ENCODE measurements around the gene SYT1.

SYT1 gene

DNA sequence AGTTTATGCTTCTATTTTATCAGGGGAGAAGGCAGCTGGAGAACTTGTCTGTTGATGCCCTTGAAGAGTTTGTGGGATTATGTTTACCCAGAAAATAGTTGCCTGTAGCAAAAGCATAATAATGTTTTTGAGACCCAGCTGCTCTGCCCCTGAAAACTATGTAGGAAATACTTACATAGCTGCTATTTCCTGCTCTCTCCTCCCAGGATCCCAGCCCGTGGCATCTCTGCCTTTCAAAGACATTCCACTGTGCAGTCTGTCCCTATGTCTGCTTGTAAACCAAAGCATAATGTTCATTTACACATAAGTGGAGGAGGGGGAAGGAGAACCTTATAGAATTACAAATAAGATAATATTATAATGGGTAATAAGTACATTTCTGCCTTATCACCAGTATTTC is 198.7 kb downstream of the SYT1 start:
- DNase-seq = no peak

DNA sequence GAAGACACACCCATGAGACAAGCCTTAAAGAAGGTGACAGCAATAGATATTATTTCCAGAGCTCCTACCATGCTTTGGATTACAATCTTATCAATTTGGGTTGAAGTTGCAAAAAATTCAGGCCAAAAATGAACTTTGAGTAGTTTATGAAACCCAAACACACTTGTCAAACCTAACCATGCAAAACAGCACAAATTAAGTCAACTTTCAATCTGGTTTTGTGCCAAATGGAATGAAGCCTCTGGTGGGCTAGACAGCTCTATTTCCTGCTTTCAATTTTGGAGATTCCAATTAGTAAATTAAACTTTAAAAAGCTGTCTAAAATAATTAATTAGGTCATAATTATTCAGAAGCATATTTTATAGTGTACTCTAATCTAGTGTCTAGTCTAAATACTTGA is 203.4 kb downstream of the SYT1 start:
- no peak for DNase-seq

DNA sequence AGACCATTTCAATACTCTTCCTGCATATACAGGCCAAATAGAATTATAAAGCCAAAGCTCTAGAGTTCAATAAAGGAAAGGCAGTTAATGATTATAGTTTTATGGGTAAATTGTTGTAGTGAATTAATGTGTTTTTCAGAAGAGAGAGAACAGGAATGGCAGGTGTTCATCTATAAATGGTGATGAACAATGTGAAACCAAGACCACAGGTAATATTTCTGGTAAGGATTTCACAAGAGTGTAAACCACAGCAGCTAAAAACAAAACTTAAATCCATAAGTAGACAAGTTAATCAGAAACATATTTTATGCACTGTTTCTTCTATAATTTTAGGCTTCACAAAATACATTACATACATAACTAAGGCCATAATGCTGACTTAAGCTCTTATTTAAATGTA is 204.4 kb downstream of the SYT1 start:
- no peak for DNase-seq

DNA sequence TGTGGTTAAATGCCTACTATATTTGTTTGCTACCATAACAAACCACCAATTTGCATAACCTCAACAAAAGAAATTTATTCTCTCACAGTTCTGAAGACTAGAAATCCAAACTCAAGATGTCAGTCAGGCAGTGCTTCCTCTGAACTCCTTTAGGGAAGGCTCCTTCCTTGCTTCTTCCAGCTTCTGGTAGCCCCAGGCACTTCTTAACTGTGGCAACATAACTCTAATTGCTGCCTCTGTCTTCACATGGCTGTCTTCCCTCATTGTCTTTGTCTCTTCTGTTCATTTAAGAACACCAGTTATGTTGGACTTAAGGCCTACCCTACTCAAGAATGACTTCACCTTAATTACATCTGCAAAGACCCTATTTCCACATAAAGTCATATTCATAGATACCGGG is 206.9 kb downstream of the SYT1 start:
- no peak for DNase-seq

DNA sequence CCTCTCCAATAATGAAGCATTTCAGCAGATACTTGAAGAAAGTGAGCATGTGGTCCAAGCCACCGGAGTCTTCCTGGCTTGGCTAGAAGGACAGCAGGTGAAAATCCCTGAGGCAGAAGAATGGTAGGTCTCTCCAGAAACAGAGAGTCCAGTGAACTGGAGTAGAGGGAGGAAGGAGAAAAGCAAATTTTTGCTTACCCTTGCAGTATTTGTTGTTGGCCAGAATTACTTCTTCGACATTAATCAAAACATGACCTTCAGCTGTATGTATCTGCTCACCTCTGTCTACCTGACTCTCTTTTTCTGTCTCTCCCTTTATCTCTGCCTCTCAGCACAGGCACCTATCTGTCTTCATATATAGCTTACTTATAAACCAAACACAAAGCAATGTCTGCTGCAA is 208.9 kb downstream of the SYT1 start:
- no peak for DNase-seq

DNA sequence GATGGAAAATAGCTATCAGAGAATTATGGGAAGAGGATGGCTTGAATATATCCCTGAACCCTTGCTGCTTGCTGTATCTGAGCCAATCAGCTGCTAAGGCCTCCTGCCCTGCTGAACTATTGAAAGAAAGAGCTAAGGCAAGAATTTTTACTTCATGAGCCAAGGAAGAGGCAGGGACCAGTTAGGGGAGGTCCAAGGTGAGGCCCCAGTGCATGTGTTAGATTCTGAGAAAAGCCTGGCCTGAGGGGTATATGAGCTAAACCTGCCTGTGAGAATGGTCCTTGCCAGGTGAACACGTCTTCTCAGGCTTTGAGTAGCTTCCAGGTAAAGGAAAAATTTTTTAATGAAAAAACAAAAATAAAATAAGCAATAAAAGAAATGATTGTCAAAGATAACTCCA is 218.0 kb downstream of the SYT1 start:
- DNase-seq = no peak

DNA sequence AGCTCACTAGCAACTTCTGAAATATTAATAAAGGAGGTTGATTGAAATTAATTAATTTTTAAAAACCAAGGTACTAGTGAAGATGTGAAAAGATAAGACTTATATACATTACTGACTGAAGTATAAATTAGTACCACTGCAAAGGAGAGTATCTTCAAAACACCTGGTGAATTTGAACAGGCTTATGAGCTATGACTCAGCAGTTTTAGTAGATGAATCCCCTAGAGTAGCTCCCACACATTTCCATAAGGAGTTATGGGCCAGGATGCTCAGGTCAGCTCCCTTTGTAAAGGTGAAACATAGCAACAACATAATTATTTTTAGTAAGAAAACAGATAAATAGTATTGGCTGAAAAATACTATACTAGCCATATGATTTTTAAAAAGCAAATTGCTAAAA is 218.6 kb downstream of the SYT1 start:
- no peak for DNase-seq

DNA sequence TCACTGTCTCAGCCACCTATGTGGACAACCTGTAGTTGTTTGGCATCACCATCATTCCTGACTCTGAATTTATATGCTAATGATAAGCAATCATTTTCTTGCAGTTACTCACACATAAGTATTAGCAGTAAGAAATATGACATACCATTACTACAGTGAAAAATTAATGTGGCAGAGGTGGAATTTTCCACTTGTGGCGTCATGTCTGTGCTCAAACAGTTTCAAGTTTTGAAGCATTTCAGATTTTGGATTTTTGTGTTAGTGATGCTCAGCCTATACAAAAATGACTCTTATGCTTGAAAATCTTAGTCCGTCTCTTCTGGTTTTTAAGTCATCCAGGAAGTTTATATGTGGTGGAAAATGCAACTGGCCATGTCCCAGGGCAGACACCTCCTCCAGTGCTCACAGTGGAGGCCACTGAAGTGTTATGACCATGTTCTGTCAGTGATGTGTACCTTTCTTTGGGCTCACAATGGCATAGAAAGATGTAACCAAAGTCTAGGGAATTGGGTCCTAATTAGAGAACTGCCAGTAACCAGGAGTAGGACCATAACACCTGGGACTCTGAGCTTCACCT is 220.6 kb downstream of the SYT1 start:
- DNase-seq = no peak

DNA sequence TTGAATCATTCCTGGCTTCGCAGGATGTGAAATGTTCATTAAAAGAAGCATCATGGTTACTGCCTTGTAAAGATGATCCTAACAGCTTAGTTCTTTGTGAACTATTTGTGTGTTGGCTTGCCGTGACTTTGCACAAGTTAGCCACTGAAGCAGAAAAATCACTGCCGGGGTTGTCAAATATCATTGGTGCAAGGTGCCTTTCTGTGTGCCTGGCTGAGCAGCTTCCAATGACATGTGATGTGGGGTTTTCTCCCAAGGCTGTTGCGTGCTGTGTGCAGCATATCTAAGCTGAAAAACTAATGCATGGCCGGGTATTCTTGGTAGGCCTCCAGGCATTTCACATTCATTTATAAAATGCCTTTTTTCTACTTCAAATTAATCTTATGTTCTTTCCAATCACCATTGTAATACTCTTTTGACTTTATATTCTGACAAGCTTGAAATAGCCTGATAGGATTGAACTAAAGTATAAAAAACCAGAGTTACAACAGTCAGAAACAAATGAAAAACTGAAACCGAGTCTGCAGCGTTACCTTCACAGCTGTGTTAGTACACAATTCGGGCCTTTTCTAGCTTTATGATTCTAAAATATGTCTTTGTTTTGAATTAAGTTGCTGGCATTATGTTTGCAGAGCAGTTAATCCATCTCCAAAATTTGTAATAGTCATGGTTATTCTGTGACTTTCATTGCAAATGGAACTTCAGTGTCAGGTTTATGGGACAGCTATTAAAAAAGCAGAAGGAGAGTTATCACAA is 222.1 kb downstream of the SYT1 start:
- no peak for DNase-seq

DNA sequence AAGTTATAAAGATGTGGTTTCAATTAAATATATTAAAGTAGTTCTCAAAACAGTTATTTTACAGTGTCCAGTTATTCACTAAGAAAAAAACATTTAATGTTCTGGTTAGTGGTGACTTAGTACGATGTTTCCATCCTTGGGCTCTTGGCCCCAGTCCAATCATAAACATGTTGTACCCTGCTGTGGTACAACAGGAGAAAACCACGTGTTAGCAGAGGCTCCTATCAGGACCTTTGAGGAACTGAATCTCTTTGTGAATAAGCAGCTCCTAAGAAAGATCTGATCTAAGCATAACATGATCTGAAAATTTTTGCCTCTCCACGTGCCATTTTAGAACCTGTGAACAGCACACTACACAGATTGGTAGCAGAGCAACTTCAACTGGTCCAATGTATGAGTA is 234.0 kb downstream of the SYT1 start:
- DNase-seq = no peak

DNA sequence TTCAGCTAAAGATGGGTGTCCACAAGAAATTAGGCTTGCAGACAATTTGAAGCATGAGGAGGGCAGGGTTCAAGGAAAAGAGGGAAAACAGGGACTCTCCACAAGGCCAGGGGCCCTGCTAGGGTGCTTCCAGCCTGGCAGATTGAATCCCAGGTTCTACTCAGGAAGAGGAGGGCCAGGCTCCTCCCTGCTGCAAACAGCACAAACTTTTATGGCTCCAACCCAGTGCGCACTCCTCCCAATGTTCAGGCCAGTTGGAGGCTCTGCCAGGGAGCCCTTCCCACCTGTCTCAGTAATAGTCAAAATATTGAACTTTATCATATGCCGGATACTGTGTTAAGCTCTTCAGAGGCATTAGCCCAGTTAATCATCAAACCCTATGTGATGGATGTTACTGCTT is 244.4 kb downstream of the SYT1 start:
- DNase-seq = no peak

DNA sequence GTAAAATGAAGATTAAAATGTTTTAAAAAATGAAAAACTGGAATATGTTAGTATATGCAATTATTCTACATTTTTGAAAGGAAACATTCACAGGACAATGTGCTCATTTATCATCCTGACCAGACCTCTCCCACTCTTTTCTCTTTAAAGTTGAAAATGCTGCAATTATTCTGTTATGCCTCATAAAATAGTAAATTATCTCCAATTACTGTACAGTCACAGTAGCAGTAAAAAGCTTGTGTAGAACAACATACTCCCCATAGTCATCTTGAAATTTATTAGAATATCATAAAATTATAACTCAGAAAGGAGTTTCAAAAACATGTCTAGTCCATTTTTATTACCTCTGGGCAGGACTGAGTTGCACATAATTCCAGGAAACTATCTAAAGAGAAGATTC is 250.3 kb downstream of the SYT1 start:
- DNase-seq = no peak

DNA sequence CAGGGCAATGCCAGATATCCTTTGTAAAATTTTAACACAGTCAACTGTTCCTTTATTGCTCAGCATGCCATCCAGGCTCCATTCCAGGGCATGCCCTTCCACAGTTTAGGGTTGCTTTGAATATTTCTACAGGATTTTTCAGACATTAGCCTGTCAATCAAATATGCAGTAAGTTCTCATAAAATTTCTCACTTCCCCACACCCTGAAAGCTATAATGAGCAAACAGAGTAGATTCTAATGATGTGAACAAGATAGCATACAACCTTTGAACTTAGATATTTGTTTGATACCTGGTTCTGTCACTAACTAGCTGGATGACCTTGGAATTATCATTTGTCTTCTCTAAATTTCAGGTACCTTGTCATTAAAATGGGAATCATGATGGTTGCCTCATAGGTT is 251.2 kb downstream of the SYT1 start:
- DNase-seq = no peak

DNA sequence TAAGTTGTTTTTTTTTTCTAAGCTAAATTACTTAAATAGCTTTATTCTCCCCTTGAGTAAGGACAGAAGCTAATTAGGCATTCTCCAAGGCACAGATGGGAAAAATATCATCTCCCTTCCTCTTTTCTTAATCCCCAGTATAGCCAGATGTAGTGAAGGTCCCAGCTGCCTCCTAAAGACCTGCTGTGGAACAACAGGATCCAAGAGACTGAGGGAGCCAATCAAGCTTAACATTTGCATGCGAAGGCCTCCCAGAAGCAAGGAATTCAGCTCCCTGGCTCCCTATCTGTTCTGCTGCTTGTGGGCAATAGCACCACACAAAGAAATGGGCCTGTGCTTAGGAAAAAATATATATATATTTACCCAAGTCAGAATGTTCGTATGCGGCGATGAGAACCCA is 255.2 kb downstream of the SYT1 start:
- no peak for DNase-seq

DNA sequence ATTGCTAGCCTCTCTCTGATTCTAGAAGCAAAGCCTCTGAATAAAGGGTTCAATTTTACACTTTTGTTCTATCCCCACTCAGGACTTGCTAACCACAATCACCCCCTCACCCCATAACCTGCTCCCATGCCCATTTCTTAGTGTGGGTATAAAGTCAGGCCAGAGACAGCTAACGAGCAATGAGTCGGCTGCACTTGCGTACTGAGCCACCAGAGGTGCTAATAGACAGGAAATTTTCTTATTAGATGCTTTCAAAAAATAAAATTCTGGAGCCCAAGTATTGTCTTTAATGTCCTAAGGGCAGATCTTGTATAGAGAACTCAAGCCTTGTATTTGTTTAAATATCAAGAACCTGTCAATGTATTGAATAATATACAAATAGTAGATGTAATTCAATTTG is 256.9 kb downstream of the SYT1 start:
- no peak for DNase-seq

DNA sequence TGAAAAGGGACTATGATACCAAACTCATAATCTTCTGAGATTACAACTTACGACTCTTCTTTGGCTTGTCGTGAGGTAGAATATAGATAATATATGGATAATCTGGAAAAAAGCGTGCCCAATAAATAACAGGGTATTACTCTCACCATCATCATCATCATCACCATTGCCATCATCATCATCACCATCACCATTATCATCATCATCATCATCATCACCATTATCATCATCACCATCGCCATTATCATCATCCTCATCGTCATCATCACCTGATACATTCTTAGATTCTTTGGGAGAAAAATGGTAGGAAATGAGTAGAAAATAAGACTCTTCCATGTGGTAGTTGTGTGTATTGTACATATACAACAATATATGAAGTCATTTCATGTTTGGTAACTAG is 259.8 kb downstream of the SYT1 start:
- DNase-seq = no peak

DNA sequence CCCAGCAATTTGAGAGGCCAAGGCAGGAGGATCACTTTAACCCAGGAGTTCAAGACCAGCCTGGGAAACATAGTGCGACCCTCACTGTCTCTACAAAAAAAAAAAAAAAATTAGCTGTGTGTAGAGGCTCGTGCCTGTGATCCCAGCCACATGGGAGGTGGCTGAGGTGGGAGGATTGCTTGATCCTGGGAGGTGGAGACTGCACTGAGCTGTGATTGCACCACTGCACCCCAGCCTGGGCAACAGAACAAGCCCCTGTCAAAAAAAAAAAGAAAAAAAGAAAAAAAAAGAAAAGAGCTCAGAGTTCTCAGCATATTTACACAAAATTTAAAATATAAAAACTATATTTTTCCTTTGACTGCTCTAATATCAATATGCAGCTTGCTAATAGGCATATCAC is 260.8 kb downstream of the SYT1 start:
- no peak for DNase-seq

DNA sequence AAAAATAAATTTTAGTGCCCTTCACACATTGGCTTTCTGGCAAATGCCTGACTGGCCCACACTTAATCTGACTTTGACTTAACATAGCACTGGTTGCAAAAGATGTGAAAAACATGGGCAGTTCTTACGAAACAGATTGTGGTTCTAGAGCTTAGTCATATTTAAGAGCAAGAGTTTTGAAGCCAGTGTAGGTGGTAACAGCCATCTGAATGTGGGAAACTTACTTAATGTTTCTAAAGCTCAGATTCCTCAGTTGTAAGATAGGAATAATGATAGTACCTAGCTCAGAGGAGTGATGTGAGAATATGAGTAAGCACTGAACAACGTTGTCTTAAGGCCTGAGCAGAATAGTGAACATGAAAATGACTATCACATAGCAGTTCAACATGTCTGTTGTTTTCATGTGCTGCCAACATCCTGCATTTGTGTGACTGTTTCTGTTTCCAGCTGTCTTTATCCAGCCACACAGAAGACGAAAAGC is 262.7 kb downstream of the SYT1 start:
- no peak for DNase-seq

DNA sequence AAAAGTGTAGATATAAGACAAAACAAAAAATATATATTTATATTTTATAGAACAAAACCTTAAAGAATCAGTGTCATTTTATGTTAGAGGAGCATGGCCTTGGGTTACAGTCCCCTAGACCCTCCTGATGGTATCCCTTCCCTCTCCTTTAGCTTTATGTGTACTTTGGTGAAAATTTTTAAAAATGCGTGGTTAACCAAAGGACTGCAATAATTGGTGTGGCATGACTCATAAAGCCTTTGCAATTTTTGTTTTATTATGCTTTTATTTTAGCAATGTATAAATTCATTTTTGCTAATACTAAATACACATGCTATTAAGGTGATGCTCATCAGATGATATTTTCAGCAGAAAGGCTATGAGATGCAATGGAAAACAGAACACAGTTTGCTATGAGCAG is 264.4 kb downstream of the SYT1 start:
- no peak for DNase-seq

DNA sequence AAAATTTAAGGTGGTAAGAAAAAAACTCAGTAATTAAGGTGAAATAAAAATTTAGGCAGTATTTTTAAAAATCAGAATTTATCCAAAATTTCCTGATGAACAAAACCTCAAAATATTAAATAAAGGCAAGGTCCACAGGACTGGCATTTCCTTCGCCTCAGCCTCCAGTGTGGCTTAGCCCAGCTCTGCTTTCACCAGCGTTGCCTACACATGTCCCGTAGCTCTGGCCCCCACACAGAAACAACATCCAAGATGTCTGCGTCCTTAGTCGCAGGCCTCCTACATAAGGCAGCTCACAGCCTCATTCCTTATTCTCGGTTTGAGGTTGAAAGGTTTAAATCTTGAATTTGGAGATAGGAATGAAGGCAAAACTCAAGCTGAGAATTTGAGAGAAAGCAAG is 274.3 kb downstream of the SYT1 start:
- DNase-seq = no peak

DNA sequence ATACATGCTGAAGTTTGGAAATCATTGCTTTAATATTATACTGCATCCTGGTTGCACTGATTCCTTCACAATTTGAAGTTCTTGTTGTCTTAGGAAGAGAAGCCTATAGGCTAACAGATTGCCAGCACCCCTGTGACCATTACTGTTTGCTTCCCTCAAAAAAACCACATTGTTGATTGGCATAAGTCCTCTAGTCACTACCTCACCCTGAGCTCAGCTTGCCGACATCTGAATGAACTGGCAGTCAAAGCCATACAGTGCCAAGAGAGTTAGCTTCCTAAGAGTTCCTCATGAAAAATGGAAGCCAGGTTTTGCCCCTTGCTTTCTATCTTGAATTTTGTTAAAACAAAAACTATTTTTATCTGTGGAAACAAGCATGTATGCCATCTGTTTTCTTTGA is 276.1 kb downstream of the SYT1 start:
- no peak for DNase-seq

DNA sequence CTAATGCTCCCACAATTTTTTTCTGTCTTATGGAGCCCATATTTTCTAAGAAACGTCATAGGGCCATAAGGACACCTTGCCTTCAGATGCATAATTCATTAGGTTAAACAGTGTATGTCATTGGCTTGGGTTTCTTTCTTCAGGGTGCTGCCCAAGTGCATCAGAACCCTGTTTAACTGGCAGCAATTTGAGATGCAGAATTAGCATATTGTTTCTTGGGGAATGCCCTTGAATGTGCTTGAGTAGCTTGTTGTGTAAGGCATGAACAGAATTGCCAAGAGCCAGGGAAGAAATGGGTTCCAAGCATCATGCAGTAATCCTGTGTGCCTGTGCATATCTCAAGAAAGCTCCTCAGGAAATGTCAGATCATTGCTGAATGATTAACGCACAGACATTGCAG is 277.2 kb downstream of the SYT1 start:
- no peak for DNase-seq

DNA sequence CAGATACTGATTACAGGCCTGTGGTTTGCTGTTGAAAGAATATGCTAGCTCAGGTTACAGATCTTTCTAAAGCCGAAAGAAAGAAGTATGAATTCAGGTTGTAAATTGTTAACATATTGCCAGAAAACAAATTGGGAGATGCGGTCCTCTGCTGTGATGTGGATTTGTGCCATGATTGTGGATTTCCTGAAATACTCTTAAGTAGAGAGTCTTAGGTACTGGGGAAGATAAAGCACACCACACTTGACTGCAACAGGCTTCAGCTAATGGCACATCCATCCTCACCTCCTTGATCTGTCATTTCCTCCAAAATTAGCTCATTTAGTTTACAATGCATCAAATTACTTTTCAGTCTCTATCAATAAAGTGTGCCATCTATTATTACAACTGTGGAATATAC is 279.2 kb downstream of the SYT1 start:
- DNase-seq = no peak

DNA sequence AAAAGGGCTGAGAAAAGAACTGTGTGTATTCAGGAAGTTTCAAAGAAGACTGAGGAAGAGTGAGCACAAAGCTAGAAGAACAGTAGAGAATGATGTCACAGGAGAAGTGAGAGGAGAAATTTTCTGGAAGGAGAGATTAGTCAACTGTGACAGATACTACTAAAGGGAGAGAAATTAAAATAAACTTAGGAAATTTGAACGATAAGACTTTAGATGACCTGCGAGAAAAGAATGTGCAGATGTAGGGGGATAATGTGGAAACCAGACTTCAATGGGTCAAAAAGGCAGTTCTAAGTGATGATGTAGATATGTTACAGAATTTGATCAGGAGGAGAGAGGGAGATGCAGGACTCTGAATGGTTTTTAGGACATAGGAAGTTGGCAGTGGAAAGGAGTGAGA is 287.4 kb downstream of the SYT1 start:
- no peak for DNase-seq

DNA sequence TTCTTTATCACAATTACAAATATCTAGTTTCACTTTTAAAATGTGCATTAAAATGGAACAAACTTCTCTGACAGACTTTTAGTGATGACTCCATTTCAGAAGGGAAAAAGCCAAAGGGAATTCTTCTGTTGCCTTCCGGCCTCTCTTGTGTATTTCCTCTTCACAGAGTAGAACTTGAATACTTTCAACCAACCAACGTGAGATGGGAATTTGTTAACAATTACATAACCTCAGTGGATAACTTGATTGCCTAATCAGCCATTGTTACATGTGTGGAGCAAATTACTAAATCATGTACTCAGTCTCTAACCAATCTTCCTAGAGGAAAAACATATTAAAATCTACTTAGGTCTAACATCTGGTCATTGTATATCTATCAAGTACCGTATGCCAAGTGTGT is 291.1 kb downstream of the SYT1 start:
- DNase-seq = no peak

Measured in NCI-H1048 (cell line).